GM18861 (cell line): Measurements from ENCODE around the gene CEMIP2.
"Not testable (repeated sequence)": the region's sequence is repeated elsewhere in the genome, so short reads cannot be mapped to it uniquely, and the experiment has no call there.

Experiments
- ATAC-seq: cut with Tn5 transposase; IDR thresholded peaks from one replicate; pipeline ENCODE4 v1.9.1; 2021; ENCODE audit not compliant: unreplicated experiment

Gene CEMIP2

GRCh38 chr9:71719088-71719487 is 49.2 kb downstream of the CEMIP2 start:
- no peak for ATAC-seq

- no peak for ATAC-seq
These were observed 52.0 kb downstream of the CEMIP2 start for GRCh38 chr9:71716138-71716909.

GRCh38 chr9:71710856-71711255 is 57.5 kb downstream of the CEMIP2 start:
- ATAC-seq: no peak

- ATAC-seq: no peak
These were observed 58.1 kb downstream of the CEMIP2 start for GRCh38 chr9:71710201-71710600.

GRCh38 chr9:71709384-71709783 is 58.9 kb downstream of the CEMIP2 start:
- ATAC-seq: no peak

- ATAC-seq: no peak
These were observed 62.1 kb downstream of the CEMIP2 start for GRCh38 chr9:71706176-71706575.

GRCh38 chr9:71704796-71705195 is 63.5 kb downstream of the CEMIP2 start:
- ATAC-seq: no peak

- ATAC-seq: no peak
These were observed 65.0 kb downstream of the CEMIP2 start for GRCh38 chr9:71703172-71703872.

- no peak for ATAC-seq
These were observed 70.4 kb downstream of the CEMIP2 start for GRCh38 chr9:71697882-71698281.

- no peak for ATAC-seq
These were observed 74.0 kb downstream of the CEMIP2 start for GRCh38 chr9:71694332-71694731.

- ATAC-seq: no peak
These were observed 74.7 kb downstream of the CEMIP2 start for GRCh38 chr9:71693607-71694006.

GRCh38 chr9:71692337-71692736 is 76.0 kb downstream of the CEMIP2 start:
- no peak for ATAC-seq

GRCh38 chr9:71691576-71691975 is 76.7 kb downstream of the CEMIP2 start:
- ATAC-seq: not testable (repeated sequence)

- no peak for ATAC-seq
These were observed 77.5 kb downstream of the CEMIP2 start for GRCh38 chr9:71690689-71691435.

GRCh38 chr9:71690063-71690688 is 78.1 kb downstream of the CEMIP2 start:
- ATAC-seq: no peak

GRCh38 chr9:71687676-71688075 is 80.6 kb downstream of the CEMIP2 start:
- no peak for ATAC-seq

- ATAC-seq: no peak
These were observed 82.3 kb downstream of the CEMIP2 start for GRCh38 chr9:71685988-71686387.

- no peak for ATAC-seq
These were observed 82.9 kb downstream of the CEMIP2 start for GRCh38 chr9:71685394-71685793.

GRCh38 chr9:71684566-71684965 is 83.7 kb downstream of the CEMIP2 start:
- no peak for ATAC-seq

- no peak for ATAC-seq
These were observed 84.6 kb downstream of the CEMIP2 start for GRCh38 chr9:71683598-71684235.
